GM21529 (cell line): ENCODE results near the gene TANGO6.

Experiments
- ATAC-seq: cut with Tn5 transposase; IDR thresholded peaks from one replicate; pipeline ENCODE4 v1.9.1; 2021; ENCODE audit not compliant: unreplicated experiment

TANGO6 gene

GRCh38 chr16:69088684-69089083, 245.4 kb downstream of the TANGO6 start:
- ATAC-seq, result no peak

DNA sequence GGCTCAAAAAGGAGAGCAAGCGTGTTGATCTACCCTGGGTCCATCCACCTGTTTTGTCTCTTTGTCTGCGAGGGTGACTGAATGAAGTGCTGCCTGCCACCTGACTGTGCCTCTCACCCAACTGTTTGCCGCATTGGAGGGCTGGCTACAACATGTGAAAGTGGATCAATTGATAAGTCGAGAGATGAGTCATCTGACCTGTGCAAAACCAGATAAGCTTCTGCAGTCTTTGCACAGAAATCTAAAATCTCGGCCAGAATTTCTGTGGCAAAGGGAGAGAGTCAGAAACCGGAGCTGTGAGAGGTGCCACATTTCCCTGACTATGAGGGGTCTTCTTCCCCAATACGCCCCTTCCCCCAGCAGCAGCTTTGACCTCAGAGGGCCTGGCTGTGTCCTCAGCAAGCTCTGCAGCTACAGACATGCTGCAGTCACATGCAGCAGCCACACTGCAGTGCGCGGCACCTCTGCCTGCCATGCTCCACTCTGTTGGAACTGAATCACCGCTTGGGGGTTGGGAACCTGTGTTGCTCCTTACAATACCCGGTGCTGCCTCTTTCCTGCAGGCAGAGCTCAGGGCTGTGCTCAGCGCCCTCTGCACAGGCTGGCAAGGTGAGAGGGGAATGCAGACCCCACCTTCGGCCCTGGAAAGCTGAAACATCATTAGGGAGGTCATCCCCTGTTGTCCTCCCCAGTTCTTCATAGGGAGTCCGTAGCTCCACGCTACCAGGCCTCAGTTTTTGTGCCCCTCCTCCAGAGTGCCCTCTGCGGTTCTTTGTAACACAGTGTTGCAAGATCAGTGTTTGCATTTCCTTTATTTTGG, 246.0 kb downstream of the TANGO6 start:
- ATAC-seq, result no peak

GRCh38 chr16:69093974-69094373, 250.6 kb downstream of the TANGO6 start:
- no peak for ATAC-seq

DNA sequence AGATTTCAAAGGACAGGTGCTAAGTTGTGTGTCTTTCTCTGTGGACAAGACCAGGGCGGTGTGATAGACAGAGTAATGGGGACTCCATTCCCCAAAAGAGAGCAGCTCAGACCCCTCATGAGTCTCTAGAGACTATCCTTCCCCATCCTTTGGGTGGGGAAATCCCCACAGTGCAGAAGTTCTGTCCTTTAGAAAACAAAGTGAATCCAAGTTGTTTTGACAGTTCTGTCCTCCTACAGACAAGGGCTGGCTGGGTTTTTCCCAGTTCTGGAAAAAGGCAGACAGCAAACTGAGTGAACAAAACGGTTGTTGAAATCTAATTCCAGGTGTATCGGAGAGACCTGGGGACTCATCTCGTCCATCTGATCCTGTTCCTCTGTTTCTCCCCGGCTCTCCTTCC, 251.2 kb downstream of the TANGO6 start:
- no peak for ATAC-seq

GRCh38 chr16:69095193-69095592, 251.9 kb downstream of the TANGO6 start:
- no peak for ATAC-seq

DNA sequence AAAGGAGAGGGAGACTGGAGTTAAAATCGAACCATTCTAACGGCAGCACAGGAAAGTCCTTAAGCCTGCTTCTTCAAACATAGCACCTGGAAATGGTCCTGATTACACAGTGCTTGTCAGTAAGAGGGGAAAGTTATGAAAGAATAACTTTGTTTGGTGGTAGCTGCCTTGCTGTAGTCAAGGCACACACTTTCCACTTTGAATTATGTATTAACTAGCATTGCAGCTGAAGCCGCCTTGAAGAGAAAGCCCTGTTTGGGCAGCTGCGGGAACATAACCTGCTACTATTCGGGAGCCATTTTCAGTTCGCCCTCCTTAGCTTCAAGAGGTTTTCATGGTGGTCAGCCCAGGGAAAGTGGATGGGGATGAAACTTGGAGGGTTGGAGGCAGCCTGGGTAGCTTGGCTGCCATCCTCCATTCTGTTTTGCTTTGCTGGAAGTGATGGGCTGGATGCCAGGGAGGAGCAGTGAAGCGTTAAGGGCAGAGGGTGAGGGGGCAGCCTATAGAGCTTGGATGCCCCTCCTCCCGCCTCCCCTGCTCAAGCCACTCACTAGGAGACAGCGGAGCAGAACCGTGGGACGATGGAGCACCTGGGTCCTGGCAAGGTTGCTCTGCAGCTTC, 256.9 kb downstream of the TANGO6 start:
- no peak for ATAC-seq

DNA sequence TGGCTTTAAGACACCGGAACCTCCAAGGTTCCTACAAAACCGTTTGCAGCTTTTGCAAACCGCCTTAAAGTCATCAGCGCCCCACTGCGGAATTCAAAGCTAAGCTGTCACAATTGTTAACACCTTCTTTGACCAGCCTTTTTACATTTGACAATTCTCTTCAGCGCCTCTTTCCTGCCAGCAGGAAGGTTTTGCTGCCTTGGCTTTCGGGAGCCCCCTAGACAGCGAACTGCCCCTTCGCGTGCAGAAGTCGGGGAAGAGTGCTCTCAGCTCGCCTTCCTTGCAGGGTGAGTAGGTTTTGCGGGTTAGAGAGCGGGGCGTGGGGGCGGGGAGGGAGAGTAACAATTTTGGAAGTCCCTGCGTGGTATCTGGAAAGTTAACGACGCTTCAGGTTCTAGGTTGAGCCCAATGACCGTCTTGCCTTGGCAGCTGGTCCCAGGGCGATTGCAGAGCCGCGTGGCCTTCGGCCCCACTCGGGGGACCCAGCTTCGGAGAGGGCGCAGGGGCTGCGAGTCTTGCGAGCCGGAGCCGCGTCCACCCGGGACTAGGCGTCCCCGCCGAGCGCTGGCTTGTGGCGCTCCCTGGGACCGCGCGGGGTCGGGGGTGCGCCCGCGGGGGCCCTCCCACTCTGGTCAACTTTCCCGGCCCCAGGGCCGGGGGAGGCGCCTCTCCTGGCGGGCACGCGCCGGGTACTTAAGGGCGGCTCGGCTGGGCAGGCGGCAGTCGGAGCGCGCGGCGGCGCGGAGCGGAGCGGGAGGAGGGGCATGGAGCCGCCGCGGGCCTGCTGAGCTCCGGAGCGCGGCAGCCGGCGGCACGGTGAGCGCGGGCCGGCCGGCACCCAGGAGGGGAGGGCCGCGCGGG, 262.4 kb downstream of the TANGO6 start, which contains the start of gene HAS3:
Gene HAS3, plus strand, starts transcription at position 153 of the 861 bp plus-strand sequence. CDS start 3,743 bp downstream, outside the sequence.
- ATAC-seq, result no peak

- no peak for ATAC-seq
These were observed 263.4 kb downstream of the TANGO6 start for GRCh38 chr16:69106491-69107315.

DNA sequence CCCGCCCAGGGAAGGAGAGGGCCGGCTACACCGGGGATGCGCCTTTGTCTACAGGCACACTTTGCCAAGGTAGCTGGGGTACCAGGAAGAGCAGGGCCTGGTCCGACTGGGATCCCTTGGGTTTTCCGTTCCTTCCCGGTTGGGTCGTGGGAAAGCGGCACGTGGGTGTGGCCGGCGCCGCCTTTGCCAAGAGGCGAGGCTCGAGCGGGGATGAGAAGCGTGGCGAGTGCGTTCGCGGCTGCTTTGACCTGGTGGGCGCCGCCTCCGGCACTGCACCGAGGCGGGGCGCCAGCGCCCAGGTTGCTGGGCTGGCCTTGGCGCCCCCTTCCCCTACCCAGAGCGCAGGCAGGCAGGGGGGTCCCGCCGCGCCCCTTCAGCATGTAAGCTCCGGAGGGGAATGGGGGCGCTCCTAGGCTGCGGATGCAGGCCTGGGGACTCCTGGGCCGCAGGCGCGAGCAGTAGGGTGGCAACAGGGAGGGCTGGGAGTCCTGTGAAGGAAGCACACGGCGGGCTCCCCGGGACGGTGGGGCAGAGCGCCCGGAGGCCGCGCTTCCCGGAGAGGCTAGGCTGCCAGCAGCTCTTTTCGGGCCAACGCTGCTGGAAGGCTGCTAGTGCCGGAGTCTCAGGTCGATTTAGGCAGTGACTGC, 264.1 kb downstream of the TANGO6 start:
- no peak for ATAC-seq

GRCh38 chr16:69108064-69108904, 265.0 kb downstream of the TANGO6 start:
- no peak for ATAC-seq

DNA sequence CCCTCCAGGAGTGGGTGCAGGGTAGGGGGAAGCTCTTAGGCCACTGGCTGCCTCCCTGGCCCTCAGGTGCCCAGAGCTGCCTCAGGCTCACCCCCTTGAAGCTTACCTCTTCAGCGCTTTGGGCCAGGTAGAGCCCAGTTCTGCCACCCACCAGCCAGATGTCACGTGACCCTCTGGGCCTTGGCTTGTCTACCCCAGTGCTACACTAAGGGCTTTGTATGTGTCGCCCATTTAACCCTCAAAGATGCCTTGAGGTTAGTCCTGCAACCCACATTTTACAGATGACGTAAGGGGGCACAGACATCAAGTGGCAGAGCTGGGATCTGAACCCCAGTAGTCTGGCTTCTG, 265.5 kb downstream of the TANGO6 start:
- ATAC-seq, result no peak

DNA sequence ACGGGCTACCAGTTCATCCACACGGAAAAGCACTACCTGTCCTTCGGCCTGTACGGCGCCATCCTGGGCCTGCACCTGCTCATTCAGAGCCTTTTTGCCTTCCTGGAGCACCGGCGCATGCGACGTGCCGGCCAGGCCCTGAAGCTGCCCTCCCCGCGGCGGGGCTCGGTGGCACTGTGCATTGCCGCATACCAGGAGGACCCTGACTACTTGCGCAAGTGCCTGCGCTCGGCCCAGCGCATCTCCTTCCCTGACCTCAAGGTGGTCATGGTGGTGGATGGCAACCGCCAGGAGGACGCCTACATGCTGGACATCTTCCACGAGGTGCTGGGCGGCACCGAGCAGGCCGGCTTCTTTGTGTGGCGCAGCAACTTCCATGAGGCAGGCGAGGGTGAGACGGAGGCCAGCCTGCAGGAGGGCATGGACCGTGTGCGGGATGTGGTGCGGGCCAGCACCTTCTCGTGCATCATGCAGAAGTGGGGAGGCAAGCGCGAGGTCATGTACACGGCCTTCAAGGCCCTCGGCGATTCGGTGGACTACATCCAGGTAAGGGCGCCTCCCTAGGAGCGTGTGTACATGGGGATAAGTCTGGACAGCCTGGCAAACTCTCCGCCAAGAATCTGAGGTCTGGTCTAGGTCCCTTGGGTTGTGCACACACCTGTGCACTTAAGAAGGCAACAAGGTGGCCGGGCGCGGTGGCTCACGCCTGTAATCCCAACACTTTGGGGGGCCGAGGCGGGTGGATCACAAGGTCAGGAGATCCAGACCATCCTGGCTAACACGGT, 266.3 kb downstream of the TANGO6 start:
- no peak for ATAC-seq

DNA sequence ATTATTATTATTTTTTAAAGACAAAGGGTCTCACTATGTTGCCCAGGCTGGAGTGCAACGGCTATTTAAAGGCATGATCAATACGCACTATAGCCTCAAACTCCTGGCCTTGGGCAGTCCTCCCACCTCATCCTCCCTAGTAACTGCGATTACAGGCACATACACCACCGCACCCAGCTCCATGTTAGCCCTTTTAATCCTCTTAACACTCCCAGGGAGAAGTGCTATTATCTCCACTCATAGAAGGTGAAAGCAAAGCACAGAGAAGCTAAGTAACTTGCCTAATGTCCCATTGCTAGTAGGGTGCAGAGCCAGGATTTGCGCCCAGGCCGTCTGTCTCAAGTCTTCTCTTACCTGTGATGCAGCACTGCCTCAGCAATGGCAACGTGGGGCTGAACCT, 267.1 kb downstream of the TANGO6 start:
- no peak for ATAC-seq

- ATAC-seq, result no peak
These were observed 268.0 kb downstream of the TANGO6 start for GRCh38 chr16:69111216-69111875.

- no peak for ATAC-seq
These were observed 268.5 kb downstream of the TANGO6 start for GRCh38 chr16:69111876-69112230.

GRCh38 chr16:69112285-69113129, 269.2 kb downstream of the TANGO6 start:
- no peak for ATAC-seq

DNA sequence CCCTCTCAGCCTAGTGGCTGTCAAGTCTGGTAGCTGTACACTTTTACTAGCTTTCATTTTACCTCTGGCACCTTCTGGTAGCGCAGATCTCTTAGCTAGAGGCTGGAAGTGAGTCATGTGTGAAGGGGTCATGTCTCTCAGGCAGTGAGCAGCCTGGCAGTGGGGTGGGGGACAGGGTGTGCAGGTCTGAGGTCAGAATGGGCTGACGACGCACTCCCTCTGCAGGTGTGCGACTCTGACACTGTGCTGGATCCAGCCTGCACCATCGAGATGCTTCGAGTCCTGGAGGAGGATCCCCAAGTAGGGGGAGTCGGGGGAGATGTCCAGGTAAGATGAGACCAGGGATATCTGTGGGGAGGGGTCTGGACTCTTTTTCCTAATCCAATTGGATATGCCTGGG, 269.9 kb downstream of the TANGO6 start:
- ATAC-seq, result no peak
